GM12878 (cell line): ENCODE measurements around the gene DMBX1. TPM values are rescaled to one million over a fixed set of nuclear protein-coding genes. Genes with fewer than 3 reads are reported as not detected.

Experiments
- ATAC-seq: fragments of 200-7000 bp; cut with Tn5 transposase; 3 replicates; pipeline ENCODE4 v1.9.1; 2020; ENCODE audit warnings: mild to moderate bottlenecking, moderate library complexity
- BruUV-seq: library from RNA; stranded (reverse); fragments of 400-500 nt; replicated peaks from 2 replicates; lab custom pipeline; 2021; lab: Mats Ljungman, UMichigan
- CTCF ChIA-PET: fragments of 300-600 bp; sonication (Branson Sonifier 250); formaldehyde crosslinking; extraction: SDS; loops from one replicate; lab custom pipeline; 2021; ENCODE audit warnings: inconsistent platforms; lab: Yijun Ruan, JAX
- POLR2A ChIA-PET: fragments of 350-600 bp; formaldehyde crosslinking; extraction: SDS; loops from one replicate; lab custom pipeline; 2021; ENCODE audit warnings: inconsistent platforms; lab: Charles Lee
- RAD21 ChIA-PET: fragments of 300-600 bp; sonication (Branson Sonifier 250); formaldehyde crosslinking; loops from one replicate; lab custom pipeline; 2023; ENCODE audit warnings: antibody characterized with exemption; ENCODE audit not compliant: unreplicated experiment; lab: Charles Lee
- SMC1A ChIA-PET: fragments of 300-600 bp; sonication (Branson Sonifier 250); formaldehyde crosslinking; loops from one replicate; lab custom pipeline; 2023; ENCODE audit not compliant: unreplicated experiment, uncharacterized antibody; lab: Charles Lee
- DNase-seq: peaks from one replicate; pipeline ENCODE4 v3.0.0-alpha.2; 2011; ENCODE audit warnings: low read depth, low spot score
- FAIRE-seq: peaks from 3 replicates; lab custom pipeline; 2011; peaks lifted over from hg19 to GRCh38; lab: Jason Lieb, UNC
- H2AFZ ChIP-seq: 2 replicates; pipeline ENCODE4 v1.6.0; 2011; ENCODE audit warnings: low read depth, low read length, control low read depth; ENCODE audit not compliant: control insufficient read depth
- H3K27ac ChIP-seq: 2 replicates; pipeline ENCODE4 v1.5.1; 2011; ENCODE audit warnings: control low read depth; ENCODE audit not compliant: control insufficient read depth, insufficient read depth
- H3K27me3 ChIP-seq, 2 experiments: replicated peaks in 1 of 2; 2 replicates each; pipeline versions ENCODE4 v1.6.0 to v1.6.1; 2011; ENCODE audit warnings: low read length in 1 of 2; ENCODE audit not compliant: control insufficient read depth in 2 of 2, insufficient read depth in 2 of 2
- H3K36me3 ChIP-seq, 2 experiments: 2 replicates each; pipeline ENCODE4 v1.5.1; 2011; ENCODE audit warnings: low read length in 1 of 2; ENCODE audit not compliant: control insufficient read depth in 2 of 2, insufficient read depth in 2 of 2
- H3K4me1 ChIP-seq: 2 replicates; pipeline ENCODE4 v1.6.1; 2011; ENCODE audit warnings: mild to moderate bottlenecking, low read length, moderate library complexity, mixed read lengths; ENCODE audit not compliant: control insufficient read depth, insufficient read depth
- H3K4me2 ChIP-seq: 2 replicates; pipeline ENCODE4 v1.6.0; 2011; ENCODE audit warnings: control low read depth; ENCODE audit not compliant: control insufficient read depth, insufficient read depth
- H3K4me3 ChIP-seq: fragments of 200-600 bp; sonication (generic); 2 replicates; pipeline ENCODE4 v1.5.1; 2016
- H3K79me2 ChIP-seq: 2 replicates; pipeline ENCODE4 v1.6.0; 2011; ENCODE audit warnings: low read length; ENCODE audit not compliant: control insufficient read depth, insufficient read depth
- H3K9ac ChIP-seq: 2 replicates; pipeline ENCODE4 v1.8.0; 2011; ENCODE audit warnings: low read length, control low read depth, mixed read lengths; ENCODE audit not compliant: control insufficient read depth, insufficient read depth
- H3K9me3 ChIP-seq: replicated peaks from 3 replicates; pipeline ENCODE4 v1.5.1; 2011; ENCODE audit warnings: mild to moderate bottlenecking, low read length; ENCODE audit not compliant: control insufficient read depth, insufficient read depth
- H4K20me1 ChIP-seq: 2 replicates; pipeline ENCODE4 v1.6.0; 2011; ENCODE audit not compliant: control insufficient read depth, insufficient read depth
- CREM ChIP-seq: IDR thresholded peaks from 2 replicates; pipeline ENCODE4 v1.6.1; 2014; ENCODE audit warnings: antibody characterized with exemption, low read depth
- FOXK2 ChIP-seq: fragments of 450-650 bp; IDR thresholded peaks from 2 replicates; pipeline ENCODE4 v1.6.1; 2017; ENCODE audit warnings: mild to moderate bottlenecking, moderate library complexity
- RELA ChIP-seq: fragments of 450-650 bp; IDR thresholded peaks from 2 replicates; pipeline ENCODE4 v1.8.0; 2014; ENCODE audit warnings: borderline replicate concordance; ENCODE audit not compliant: partially characterized antibody
- USF2 ChIP-seq: IDR thresholded peaks from 2 replicates; pipeline ENCODE4 v1.6.1; 2011; ENCODE audit warnings: low read depth, low read length, improper control_type of control experiment, borderline replicate concordance
- WGBS: methylation state at CpG from one replicate; pipeline ENCODE4 v1.1.6; 2016; ENCODE audit warnings: low lambda C conversion rate; ENCODE audit not compliant: insufficient replicate concordance, insufficient coverage; ENCODE audit errors: missing lambda C conversion rate; 5-methylcytosine and 5-hydroxymethylcytosine counted together
- in situ Hi-C: fragments of 300-500 bp; cut with MboI; formaldehyde crosslinking; loops from 9 replicates; pipeline ENCODE4 v1.14.3; 2018; ENCODE audit warnings: mixed read lengths
- intact Hi-C: fragments of 100-400 bp; cut with micrococcal nuclease; formaldehyde crosslinking; loops from one replicate; pipeline ENCODE4 v1.14.2; 2022; ENCODE audit not compliant: unreplicated experiment
- polyA plus RNA-seq, 11 experiments: library from polyadenylated mRNA; depleted of rRNA in 4 of 11; unstranded in 6 of 11; stranded (reverse) in 5 of 11; fragments of >200 nt; fragmentation: Nextera tagmentation in 4 of 11; fragmentation: Illumina TruSeq in 1 of 11; extraction: Ambion mirVana in 4 of 11; extraction: Trizol in 1 of 11; gene quantifications; 1 replicate in 1 of 11; 2 replicates in 10 of 11; pipeline versions ENCODE4 v1.2.1 to v1.2.3, GENCODE V29; 2011 to 2016; ENCODE audit warnings: inconsistent platforms in 2 of 11, missing spikeins in 2 of 11, low read depth in 1 of 11
- total RNA-seq, 4 experiments: library from RNA; depleted of rRNA in 3 of 4; stranded (reverse); fragments of >200 nt in 3 of 4; fragmentation: Illumina TruSeq in 1 of 4; extraction: Trizol in 1 of 4; gene quantifications; 2 replicates each; pipeline versions ENCODE4 v1.2.1 to v1.2.3, GENCODE V29; 2013 to 2021

DMBX1 gene
- total and polyA plus RNA-seq, 10 of the 15 experiments (the other 5 are each of a cell fraction or from before 2014, with no cell fraction given) = 0.03 TPM; not detected in 9

DNA sequence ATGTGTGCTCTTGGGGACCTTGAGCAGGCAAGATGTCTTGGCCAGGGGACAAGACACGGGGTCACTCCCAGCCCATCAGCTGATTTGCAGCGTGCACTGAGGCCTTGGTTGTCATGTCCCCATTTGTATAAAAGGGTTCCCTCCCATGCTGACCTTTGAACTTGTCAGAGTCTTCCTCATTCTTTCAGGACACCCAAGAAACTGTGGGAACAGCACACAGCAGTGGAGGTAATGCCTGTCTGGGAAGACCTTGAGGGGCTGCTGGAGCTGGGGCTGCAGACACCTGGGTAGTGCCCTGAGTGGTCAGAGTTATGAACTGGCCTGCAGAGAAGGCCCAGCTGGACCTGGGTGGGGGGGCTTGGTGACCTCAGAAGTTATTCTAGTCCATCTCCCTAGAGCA, 49.2 kb upstream of the DMBX1 start:
- intact Hi-C loops (no loop called here), in situ Hi-C loops (no loop called here)
- Histone ChIP-seq H2AFZ (no peak overlapping the region), H3K27me3 (peaks cover 0 to 2% of the 10 kb centered on the region in 2 experiments; a peak in 1 of 4 replicates), H3K4me3 (no peak overlapping the region), H3K4me1 (peaks cover 4% of the 10 kb centered on the region; the same call in 1 of the 2 replicates), H3K79me2 (no peaks in the 10 kb centered on the region), H3K27ac (no peak overlapping the region), H3K9ac (no peak overlapping the region), H4K20me1 (no peaks in the 10 kb centered on the region), H3K9me3 (no peaks in the 10 kb centered on the region), H3K4me2 (no peak overlapping the region), H3K36me3 (no peaks in the 10 kb centered on the region)
- no peak for TF ChIP-seq CREM
- TF ChIP-seq USF2 = no peak
- TF ChIP-seq FOXK2 = no peak
- TF ChIP-seq RELA = no peak
- ATAC-seq (no peak), FAIRE-seq (no peak), DNase-seq (no peak)
- RAD21 ChIA-PET = no interaction called here
- POLR2A ChIA-PET = no interaction called here
- WGBS = 3% methylated on average over 2 of the region's 2 CpGs
- SMC1A ChIA-PET = no interaction called here
- no TSS peak for BruUV-seq
- CTCF ChIA-PET = interaction anchor here (0.8 to 2.7 kb wide), 3 partner anchors 18 to 90 kb away, joined by 3 to 12 read pairs (median 3); no protein-coding TSS in a partner anchor
